Erythroblast (primary cell): ENCODE measurements around the gene KAT8.

Experiments
- DNase-seq, 2 experiments: peaks; one replicate each; lab custom pipeline; 2025; lab: John Stamatoyannopoulos, UW
- GATA1 ChIP-seq: IDR thresholded peaks from 2 replicates; pipeline ENCODE4 v1.6.1; 2011; ENCODE audit warnings: low read depth, mild to moderate bottlenecking, control low read depth, low read length, moderate library complexity
- POLR2A ChIP-seq: IDR thresholded peaks from 2 replicates; pipeline ENCODE4 v1.6.1; 2011; ENCODE audit warnings: mild to moderate bottlenecking, low read length

The KAT8 gene

DNA sequence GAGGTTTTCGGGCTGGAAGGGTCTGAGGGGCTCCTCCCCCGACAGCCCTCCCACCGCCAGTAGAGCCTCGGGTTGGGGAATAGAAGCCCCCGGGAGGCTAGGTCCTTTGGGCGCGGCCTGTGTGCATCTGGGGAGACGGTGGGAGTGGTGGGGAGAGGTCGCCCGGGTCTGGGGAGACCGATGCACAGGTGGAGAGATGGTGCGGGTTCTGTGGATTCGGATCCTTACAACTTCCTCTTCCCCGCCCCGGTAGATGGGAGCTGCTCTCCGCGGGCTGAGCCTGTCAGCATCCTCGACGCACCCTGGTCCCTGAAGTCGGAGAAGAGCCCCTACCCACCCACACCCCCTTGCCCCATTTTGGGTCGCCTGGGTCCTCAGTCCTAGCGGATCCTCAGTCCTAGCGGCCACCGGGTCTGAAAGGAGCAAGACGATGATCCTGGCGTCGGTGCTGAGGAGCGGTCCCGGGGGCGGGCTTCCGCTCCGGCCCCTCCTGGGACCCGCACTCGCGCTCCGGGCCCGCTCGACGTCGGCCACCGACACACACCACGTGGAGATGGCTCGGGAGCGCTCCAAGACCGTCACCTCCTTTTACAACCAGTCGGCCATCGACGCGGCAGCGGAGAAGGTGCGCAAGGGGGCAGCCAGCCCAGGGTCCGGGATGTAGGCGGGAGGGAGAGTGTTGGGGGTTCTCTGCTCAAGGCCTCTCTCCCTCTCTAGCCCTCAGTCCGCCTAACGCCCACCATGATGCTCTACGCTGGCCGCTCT is 8.5 kb upstream of the KAT8 start:
- DNase-seq = no peak
- TF ChIP-seq GATA1 (no peak), POLR2A (no peak)

- no peak for DNase-seq
- TF ChIP-seq POLR2A (no peak), GATA1 (no peak)
These were observed 7.8 kb upstream of the KAT8 start for GRCh38 chr16:31109622-31110021.

DNA sequence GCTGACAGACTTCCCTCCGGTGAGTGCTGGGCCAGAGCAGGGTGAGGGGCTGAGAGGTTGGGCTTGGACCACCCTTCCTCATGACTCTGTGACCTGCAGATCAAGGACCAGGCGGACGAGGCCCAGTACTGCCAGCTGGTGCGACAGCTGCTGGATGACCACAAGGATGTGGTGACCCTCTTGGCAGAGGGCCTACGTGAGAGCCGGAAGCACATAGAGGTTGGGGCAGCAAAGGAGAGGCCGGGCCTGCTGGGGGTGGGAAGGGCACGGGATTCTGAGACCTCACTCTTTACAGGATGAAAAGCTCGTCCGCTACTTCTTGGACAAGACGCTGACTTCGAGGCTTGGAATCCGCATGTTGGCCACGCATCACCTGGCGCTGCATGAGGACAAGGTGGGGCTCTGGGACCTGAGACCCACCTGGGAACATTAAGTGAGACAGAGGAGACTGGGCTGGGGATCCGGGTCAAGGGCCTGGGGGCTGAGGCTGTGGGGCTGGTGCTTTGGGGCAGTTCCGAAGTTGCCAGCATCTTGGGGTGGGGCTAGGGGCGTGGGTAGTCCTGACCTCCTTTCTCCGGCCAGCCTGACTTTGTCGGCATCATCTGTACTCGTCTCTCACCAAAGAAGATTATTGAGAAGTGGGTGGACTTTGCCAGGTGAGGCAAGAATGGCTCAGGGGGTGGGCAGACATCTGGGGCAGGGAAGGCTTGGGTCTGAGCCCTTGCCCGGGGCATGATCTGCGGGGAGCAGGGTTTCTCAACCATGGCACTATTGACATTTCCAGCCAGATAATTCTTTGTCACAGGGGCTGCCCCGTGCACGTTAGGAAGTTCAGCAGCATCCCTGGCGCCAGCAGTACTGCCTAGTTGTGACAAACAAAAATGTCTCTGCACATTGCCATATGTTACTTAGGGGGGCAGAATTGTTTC is 7.1 kb upstream of the KAT8 start:
- DNase-seq = no peak
- TF ChIP-seq POLR2A (no peak), GATA1 (no peak)

GRCh38 chr16:31111881-31112466 is 5.5 kb upstream of the KAT8 start:
- TF ChIP-seq POLR2A (no peak), GATA1 (no peak)
- DNase-seq = no peak

- no peak for DNase-seq
- TF ChIP-seq GATA1 = no peak
- TF ChIP-seq POLR2A = no peak
These were observed 4.8 kb upstream of the KAT8 start for GRCh38 chr16:31112711-31113110.

DNA sequence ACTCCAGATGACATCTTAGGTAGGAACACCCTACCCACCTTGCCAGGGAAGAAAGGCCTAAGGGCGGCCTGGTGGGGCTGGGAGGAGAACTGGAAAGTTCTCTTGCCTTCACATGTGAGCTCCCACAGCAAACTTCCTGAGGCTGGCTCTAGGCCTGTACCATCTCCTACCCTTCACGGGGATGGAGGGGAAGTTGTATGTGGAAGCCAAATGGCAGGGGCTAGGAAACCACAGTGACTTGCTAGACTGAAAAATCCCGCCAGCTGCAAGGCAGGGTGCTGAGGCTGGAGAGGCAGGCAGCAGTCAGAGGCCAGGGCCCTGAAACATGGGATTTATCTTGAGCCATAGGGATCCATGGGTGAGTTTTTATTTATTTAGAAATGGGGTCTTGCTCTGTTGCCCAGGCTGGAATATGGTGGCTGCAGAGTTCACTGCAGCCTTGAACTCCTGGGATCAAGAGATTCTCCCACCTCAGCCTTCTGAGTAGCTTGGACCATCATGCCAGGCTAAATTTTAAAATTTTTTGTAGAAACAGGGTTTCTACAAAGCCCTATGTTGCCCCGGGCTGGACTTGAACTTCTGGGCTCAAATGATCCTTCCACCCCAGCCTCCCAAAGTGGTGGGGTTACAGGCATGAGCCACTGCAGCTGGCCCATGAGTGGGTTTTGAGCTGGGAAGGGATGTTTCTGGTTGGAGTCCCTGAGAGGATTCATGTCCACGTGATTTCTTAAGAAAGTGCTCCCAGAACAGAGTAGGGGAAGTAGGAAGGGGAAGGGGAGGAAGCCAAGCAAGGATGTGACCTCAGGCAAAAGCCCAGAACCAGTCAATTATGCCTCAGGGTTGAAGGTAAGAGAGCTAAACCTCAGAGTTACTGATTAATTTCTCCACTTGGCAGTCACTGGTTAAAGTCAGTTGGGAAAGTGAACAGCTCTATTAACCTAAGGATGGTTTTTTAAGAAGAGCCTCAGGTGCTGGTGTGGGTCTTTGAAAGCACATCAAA is 4.0 kb upstream of the KAT8 start:
- no peak for DNase-seq
- no peak for TF ChIP-seq POLR2A
- no peak for TF ChIP-seq GATA1

DNA sequence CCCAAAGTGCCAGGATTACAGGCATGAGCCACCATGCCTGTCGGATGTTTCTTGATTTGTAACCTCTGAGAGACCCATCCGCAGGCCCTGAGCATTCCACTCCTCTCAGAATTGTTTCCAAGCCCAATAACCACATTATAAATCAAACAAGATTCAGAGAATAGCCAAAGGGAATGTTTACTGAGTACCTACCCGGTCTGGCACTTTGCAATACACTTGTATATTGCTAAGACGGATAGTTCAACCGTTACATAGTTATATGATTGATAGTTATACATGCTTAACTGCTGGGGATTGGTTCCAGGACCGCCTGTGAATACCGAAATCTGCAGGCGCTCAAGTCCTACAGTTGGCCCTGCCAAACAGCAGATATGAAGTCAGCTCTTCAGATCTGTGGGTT is 3.0 kb upstream of the KAT8 start:
- DNase-seq = no peak
- TF ChIP-seq POLR2A (no peak), GATA1 (no peak)

- TF ChIP-seq GATA1 = no peak
- no peak for TF ChIP-seq POLR2A
These were observed 1.0 kb downstream of the KAT8 start for GRCh38 chr16:31118223-31119155.

GRCh38 chr16:31120129-31120528 is 2.7 kb downstream of the KAT8 start:
- TF ChIP-seq GATA1 (no peak), POLR2A (no peak)
- no peak for DNase-seq

More at GRCh38 chr16:31118223-31119155, 1.0 kb downstream of the KAT8 start:
- no peak for DNase-seq

DNA sequence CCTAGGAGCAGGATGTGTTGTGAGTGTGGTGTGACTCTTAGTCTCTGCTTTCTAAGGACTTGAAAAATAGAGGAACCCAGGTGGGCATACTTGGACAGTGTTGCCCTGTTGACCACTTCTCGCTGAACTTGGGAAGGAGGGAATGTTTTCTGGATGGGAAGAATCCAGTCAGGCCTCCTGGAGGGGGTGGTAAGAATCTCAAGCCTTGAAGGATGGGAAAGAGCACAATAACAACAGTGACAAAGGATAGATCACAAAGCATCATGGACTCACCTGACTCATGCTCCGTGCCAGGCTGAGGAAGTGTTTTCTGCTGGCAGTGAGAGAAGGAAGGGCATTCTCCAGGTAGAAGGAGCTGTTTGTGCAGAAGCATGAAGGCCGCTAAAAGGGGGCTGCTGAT is 8.4 kb downstream of the KAT8 start:
- TF ChIP-seq POLR2A = no peak
- TF ChIP-seq GATA1 = no peak
- no peak for DNase-seq

- no peak for DNase-seq
- TF ChIP-seq POLR2A (no peak), GATA1 (no peak)
These were observed 9.7 kb downstream of the KAT8 start for GRCh38 chr16:31127182-31127581.
